Activated T-cell treated with anti-CD3 and anti-CD28 coated beads for 1 hour (primary cell): ENCODE data around the gene CFAP61.

ENCODE experiments used
- DNase-seq: peaks from one replicate; pipeline ENCODE4 v3.0.0-alpha.2; 2020; ENCODE audit warnings: low read depth

CFAP61 gene

GRCh38 chr20:20277894-20278335 lies 225.6 kb downstream of the CFAP61 start:
- DNase-seq, result no peak

GRCh38 chr20:20286061-20286460 lies 233.7 kb downstream of the CFAP61 start:
- DNase-seq, result no peak

GRCh38 chr20:20289331-20289730 lies 237.0 kb downstream of the CFAP61 start:
- no peak for DNase-seq

- DNase-seq, result no peak
Measured at GRCh38 chr20:20292472-20292871, 240.1 kb downstream of the CFAP61 start.

- DNase-seq, result no peak
Measured at GRCh38 chr20:20293141-20293540, 240.8 kb downstream of the CFAP61 start.

GRCh38 chr20:20293691-20294385 lies 241.5 kb downstream of the CFAP61 start:
- no peak for DNase-seq

- DNase-seq, result no peak
Measured at GRCh38 chr20:20295621-20296498, 243.5 kb downstream of the CFAP61 start.

- no peak for DNase-seq
Measured at GRCh38 chr20:20297181-20297580, 244.8 kb downstream of the CFAP61 start.

GRCh38 chr20:20297752-20298151 lies 245.4 kb downstream of the CFAP61 start:
- DNase-seq, result no peak

GRCh38 chr20:20299904-20300303 lies 247.6 kb downstream of the CFAP61 start:
- no peak for DNase-seq

- DNase-seq, result no peak
Measured at GRCh38 chr20:20303320-20303719, 251.0 kb downstream of the CFAP61 start.

GRCh38 chr20:20303742-20304141 lies 251.4 kb downstream of the CFAP61 start:
- DNase-seq, result no peak

- DNase-seq, result no peak
Measured at GRCh38 chr20:20304942-20305341, 252.6 kb downstream of the CFAP61 start.

GRCh38 chr20:20312562-20312961 lies 260.2 kb downstream of the CFAP61 start:
- DNase-seq, result no peak

- no peak for DNase-seq
Measured at GRCh38 chr20:20317195-20317594, 264.9 kb downstream of the CFAP61 start.

- DNase-seq, result no peak
Measured at GRCh38 chr20:20317621-20318364, 265.5 kb downstream of the CFAP61 start.

- no peak for DNase-seq
Measured at GRCh38 chr20:20318365-20319161, 266.2 kb downstream of the CFAP61 start.

- no peak for DNase-seq
Measured at GRCh38 chr20:20321134-20321533, 268.8 kb downstream of the CFAP61 start.

- no peak for DNase-seq
Measured at GRCh38 chr20:20321917-20322316, 269.6 kb downstream of the CFAP61 start.

- DNase-seq, result no peak
Measured at GRCh38 chr20:20322912-20323311, 270.6 kb downstream of the CFAP61 start.

- DNase-seq, result no peak
Measured at GRCh38 chr20:20327746-20328145, 275.4 kb downstream of the CFAP61 start.

- no peak for DNase-seq
Measured at GRCh38 chr20:20329564-20329963, 277.2 kb downstream of the CFAP61 start.
